HG03442 (cell line): ENCODE measurements around the gene RIT2.

Experiments used
- ATAC-seq: cut with Tn5 transposase; IDR thresholded peaks from one replicate; pipeline ENCODE4 v1.9.1; 2021; ENCODE audit warnings: mild to moderate bottlenecking, moderate library complexity; ENCODE audit not compliant: unreplicated experiment

The RIT2 gene

DNA sequence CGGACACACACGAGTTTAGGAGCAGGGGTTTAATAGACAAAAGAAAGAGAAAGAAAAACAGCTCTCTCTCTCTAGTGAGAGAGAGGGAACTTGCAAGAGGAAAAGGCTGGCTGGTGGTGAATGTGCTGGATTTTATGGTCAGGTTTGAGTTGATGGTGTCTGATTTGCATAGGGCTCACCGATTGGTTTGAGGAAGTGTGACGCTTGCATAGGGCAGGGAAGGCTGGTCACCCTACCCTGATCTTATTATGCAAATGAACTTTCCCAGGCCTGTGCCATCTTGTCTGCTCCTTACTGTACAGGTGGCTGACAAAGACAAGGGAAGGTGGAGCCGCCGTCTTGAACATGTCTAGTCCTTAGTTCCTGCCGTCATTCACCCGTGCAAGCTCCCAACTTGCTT, 408.9 kb downstream of the RIT2 start:
- ATAC-seq = no peak

DNA sequence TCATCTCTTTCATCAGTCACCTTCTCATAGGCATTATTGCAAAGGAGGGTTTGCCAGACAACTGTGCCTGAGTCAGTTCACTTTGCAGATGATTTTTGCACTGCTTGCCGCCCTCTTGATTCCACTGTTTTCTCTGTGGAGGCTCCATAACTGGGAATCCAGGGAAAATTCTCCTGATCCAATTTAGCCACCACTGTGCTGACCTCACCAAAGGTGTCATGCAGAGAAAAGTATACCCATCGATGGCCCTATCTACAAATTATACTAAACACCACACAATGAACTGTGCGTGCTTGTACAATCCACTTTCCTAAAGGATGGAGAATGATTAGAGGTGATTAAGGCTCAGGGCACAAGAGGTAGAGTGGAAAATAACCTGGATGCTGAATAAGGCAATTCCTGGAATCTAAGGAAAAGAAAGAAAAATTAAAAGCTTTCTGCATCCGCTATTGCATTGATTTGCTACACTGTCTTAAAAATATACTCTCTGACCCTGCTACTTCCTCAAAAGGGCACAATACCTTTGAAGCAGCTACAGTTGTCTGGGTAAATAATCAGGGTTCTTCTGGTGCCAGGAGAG, 409.4 kb downstream of the RIT2 start:
- no peak for ATAC-seq
